Inflammatory macrophage (primary cell): Measurements from ENCODE around the gene HMGCS2.

Experiments used
- DNase-seq, 2 donors: peaks; one replicate each; pipeline ENCODE4 v3.0.0-alpha.2; 2020 to 2022

HMGCS2 gene

DNA sequence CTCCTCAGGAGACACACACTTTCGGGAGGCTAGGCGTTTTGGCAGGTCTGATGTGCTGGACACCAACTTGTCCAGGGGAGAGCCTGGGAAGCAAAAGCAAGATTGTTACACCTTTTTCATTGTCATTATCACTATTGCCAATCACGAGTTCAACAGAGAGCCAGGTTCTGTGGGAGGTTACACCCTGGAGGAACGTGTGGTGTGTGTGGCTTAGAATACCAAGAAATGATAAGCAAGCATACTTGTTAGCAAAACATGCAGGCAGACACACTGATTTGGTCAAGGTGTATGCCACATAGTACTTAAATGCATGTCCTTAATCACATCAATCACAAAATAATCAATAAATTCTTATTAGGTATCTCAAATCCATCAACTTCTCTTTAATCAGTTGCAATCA, 16.1 kb downstream of the HMGCS2 start:
- no peak for DNase-seq

DNA sequence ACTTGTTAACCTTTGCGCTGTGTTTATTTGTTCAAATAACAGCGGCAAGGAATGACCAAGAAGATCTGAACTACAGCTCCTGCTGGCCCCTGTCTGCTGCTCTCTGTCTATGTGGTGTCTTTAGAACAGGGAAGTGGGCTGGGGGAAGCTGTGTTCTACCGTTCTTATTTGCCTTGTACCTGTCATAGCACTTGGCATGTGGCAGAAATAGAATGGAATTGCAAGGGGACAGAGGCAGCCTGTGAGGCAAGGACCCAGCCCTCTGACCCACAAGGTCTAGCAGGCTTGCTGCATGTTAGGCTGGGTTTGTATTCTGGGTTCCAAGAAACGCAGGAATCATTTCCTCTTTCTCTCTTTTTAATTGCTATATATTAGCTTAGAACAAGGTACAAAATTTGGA, 20.7 kb downstream of the HMGCS2 start:
- peak; percentile 8 to 19 for DNase-seq

DNA sequence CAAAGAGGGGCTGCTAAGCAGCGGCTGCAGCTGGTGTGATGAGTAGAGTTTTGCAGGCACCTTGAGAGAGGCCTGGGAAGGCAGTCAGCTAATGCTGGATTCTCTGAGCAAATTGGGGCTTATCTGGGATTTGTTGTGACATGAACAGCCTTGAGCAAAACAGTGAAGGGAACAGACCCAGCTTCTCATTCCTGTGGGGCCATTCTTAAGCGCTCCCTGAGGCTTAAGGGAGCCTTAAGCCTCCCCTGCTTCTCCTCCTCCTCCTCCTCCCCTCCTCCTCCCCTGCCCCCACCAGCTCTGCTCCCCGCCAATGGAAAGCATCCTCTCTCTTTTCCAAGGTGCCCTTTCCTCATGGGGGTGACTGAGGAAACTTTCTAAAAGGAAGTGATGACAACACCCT, 21.3 kb downstream of the HMGCS2 start:
- DNase-seq, result no peak

DNA sequence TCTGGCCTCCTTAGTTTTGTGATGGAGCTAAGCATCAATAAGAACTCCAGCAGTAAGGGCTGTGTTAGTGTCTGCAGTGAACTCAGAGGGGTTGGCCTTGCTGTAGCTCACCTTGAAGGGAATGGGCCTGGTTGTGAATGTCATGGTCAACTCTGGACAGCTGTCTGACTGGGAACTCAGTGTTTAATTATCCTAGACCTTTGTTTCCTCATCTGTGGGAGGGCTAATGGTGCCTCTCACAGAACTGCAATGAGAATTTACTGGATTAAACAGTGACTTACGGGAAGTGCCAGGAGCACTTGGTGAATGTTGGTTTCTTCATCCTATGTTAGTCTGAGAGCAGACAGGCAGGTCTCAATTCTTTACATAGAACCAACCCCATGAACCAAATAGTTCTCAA, 23.7 kb downstream of the HMGCS2 start:
- no peak for DNase-seq

DNA sequence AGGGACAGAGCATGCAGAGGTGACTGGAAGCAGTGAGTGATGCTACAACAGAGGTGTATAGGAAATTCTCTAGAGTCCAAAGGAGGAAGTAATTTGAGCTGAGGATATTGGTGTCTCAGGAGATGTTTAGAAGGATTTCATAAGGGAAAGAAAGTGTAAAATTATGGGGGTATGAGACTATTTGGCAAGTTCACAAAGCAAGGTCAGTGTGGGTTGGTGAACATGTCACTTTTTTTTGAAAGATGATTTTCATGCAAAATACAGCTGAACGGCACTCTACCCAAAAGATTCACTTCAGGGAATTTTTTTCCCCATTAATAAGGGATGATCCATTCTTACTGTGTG, 24.1 kb downstream of the HMGCS2 start:
- DNase-seq, result no peak

DNA sequence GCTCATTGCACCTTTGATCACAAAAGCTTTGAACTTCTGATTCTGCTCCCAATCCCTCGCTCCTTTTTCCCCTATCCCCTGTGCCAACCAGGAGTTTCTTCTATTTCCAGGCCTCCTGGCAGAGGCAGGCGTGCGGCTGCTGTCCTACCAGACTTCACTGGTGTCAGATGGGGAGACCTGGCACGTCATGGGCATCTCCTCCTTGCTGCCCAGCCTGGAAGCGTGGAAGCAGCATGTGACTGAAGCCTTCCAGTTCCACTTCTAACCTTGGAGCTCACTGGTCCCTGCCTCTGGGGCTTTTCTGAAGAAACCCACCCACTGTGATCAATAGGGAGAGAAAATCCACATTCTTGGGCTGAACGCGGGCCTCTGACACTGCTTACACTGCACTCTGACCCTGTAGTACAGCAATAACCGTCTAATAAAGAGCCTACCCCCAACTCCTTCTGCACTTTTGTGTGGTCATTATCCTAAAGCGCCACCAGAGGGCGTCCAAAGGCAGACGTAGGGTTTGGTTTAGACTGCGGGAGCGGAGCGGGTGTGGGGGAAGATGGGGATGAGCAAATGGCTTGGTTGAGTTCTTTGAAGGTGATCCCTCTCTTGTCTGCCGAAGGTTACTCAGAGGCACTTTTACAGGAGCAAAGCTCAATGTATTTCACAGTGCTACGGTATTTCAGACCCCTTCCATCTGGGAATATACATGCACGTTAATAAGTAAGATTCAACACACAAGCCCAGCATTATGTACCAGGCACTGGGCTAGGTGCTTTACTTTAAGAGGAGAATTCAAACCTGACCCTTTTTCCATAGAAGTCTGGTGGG, 24.7 kb downstream of the HMGCS2 start:
- peak; percentile 56 to 68 for DNase-seq

DNA sequence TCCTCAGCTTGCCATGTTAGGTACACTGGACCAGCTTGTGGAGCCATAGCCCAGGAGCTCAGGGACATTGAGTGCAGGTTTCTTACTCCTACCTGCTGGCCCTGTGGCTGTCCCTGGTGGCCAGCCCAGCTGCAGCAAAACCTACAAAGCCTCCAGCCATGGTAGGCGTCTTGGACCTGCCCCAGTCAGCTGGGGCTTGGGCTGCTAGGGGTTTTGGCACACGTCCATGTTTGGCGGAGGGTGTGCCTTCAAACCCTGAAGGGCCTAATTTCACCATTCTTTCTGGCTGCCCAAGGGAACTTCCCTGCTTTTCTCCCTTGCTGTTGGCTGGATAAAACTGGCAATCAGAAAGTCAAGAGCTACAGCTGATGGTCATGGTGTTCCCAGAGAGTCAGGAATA, 25.4 kb downstream of the HMGCS2 start:
- no peak for DNase-seq

DNA sequence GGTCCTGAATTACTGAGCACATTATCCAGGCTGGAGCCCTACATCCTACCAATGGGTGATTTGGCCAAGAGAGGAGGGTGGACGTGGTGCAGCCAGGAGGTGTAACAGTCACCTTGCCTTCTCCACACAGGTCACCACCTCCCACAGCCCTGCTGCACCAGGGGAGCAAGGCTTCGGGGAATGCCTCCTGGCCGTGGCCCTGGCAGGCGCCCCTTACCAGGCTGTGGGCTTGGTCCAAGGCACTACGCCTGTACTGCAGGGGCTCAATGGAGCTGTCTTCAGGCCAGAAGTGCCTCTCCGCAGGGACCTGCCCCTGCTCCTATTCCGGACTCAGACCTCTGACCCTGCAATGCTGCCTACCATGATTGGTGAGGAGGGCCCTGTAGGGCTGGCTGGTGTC, 26.0 kb downstream of the HMGCS2 start:
- no peak for DNase-seq

DNA sequence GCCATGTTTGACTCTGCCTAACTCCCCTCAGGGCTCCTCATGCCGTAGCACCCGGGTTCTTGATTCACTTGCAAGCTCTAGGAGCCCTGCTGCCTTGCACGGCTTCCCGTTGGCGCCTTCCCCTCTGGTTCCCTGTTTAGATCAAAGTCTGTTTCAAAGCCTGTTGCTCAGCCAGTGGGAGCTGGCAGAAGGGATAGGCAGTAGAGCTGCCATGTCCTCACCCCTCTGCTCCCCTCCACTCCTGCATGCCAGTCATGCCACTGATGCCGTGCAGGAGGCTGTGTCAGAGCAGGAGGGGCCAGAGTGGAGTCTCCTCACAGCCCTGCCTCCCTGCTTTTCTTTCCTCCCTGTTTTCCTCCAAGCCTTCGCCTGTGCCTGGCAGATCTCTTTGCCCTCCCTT, 26.5 kb downstream of the HMGCS2 start:
- DNase-seq, result no peak

DNA sequence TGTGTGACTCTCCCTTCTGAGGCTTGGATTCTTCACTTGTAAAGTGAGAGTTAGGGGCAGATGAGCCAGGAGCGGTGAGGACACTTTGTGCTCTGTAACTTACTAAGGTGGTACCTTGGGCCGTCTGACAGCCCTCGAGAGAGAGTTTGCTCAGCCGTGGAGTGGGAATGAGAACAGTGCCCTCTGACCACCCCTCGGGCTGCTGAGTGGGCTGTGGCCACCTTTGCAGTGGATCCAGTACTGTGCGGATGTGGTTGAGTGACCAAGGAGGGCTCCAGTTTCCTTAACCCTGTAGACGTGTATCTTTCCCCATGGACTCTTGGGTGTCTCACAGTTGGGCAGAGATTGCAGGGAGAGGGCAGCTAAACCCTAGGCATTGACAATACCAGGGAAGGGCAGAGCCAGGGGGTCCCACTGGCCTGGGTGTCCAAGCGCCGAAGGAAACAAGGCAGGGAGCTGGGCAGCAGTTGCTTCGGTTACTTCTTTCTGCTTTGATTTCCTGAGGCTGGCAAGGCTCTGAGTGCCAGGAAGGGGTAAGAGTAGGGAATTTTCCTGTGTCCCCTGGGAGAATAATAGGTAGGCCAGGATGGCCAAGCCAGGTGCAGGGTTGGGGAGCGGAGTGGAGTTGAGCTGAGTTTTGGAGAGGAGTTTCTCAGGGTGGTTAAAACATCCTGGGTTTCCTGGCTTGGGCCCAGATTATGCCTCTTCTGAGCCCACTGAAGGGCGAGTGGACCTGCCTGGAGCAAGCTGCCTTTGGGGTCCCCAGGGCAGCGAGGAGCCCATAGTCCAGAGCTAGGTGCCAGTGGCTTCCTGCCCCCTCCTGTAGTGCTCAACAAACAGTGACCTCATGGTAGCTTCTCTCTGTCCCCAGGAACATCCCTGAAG, 27.6 kb downstream of the HMGCS2 start:
- DNase-seq, result no peak

DNA sequence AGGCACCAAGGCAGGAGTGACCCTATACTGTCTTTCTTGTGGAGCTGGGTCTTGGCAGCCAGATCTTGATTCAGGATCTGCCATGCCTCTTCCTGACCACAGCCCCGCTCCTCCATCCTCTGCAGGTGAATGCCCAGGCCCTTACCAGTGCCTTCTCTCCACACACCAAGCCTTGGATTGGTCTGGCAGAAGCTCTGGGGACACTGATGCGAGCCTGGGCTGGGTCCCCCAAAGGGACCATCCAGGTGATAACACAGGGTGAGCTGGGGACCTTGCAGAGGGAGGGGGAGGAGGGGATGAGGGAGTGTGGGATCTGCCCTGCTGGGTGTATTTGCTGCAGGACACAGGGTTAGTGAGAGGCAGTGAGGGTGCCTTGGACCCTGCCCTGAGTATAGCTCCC, 28.4 kb downstream of the HMGCS2 start:
- DNase-seq, result no peak

DNA sequence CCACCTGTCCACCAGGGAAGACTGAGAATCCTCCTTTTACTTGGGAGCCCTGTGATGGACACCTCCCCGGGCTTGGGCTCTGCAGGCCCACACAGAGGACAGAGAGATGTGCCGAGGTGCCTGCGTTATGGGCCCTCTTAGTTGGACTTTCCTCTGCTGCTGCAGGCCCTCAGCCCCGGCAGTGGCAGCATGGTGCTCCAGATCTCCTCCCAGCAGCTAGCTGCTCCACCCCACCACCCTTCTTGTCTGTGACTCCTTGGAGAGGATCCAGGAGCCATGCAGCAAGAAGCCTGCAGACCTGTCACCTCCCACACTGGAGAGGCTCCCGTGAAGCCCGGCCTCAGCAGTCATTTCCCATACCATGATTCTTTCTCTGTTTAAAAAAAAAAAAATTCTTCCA, 29.6 kb downstream of the HMGCS2 start:
- DNase-seq, result no peak

DNA sequence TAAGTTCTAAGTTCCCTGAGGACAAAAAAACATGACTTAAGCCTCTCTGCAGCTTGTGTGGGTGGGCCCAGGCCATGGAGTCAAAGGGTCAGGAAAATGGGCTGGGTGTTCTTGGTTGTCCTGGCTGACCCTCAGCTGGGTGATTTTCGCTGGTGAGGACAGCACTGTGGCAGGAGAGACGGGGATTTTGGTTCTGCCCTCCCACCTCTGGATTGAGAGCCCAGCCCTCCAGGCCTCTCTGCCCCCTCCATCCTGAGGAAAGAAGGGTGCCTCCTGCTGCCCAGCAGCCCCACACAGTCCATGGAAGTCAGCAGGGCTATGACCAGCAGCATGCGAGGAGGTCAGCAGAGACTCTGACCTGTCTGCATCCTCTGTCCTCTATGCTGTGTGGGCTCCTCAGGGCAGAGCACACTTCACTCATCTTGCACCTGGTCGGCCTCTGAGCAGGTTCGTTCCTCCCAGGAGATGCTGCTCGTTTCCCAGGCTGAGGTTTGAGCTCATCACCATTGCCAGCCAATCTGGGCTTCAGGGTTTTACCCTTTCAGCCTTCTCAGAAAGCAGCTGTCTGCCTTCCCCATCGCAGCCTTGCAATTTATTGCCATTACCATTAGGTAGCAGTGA, 30.5 kb downstream of the HMGCS2 start:
- no peak for DNase-seq

DNA sequence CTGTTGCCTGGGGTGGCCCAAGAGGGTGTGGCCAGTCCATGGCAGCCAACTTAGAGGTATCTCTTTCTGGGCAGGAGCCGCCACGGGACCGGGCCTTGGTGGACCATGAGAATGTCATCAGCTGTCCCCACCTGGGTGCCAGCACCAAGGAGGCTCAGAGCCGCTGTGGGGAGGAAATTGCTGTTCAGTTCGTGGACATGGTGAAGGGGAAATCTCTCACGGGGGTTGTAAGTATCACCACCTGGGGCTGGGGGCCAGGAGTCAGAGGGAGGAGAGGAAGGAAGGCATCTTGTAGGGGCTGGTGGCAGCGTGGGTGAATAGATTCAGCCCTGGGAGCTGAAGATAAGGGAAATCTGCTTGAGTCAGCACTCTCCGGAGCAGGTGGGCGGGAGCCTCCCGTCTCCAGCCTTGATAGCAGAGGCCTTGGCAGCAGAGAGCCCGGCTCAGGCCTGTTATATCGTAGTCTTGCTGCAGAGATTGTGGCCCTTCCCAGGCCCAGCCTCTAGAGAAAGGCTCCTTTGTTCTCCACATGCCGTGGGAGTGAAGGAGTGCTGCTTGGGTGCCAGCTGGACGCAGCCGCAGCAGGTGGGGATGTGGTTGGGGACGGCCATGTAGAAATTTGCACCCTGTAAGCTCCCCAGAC, 31.5 kb downstream of the HMGCS2 start:
- no peak for DNase-seq

DNA sequence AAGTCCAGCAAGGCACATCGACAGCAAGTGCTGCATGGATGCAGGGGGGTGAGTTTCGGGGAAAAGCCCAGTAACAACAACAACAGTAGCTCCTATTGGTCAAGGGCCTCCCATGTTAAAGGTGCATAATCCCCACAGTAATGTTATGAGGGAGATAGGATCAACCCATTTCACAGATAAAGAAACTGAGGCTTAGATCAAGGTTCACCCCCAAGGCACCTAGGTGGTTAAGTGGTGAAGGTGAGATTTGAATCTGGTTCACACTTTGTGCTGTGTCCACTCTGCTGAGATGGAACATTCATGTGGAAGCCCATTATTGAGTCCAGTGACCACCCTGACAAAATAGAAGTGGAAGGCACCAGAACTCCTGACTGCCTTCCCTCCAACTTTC, 32.1 kb downstream of the HMGCS2 start:
- DNase-seq, result no peak

DNA sequence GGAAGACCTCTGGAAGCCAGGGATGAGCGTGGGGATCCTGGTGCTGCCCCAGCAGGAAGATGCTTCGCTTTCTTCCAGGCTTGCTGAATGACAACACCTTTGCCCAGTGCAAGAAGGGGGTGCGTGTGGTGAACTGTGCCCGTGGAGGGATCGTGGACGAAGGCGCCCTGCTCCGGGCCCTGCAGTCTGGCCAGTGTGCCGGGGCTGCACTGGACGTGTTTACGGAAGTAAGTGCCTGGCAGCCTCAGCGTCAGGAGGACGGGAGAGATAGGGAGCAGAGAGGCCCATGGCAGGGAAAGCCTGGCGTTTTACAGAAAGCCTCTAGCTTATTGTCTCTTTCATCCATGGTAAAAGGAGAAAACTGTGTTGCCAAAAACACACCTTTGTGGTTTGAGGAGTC, 33.5 kb downstream of the HMGCS2 start:
- no peak for DNase-seq

DNA sequence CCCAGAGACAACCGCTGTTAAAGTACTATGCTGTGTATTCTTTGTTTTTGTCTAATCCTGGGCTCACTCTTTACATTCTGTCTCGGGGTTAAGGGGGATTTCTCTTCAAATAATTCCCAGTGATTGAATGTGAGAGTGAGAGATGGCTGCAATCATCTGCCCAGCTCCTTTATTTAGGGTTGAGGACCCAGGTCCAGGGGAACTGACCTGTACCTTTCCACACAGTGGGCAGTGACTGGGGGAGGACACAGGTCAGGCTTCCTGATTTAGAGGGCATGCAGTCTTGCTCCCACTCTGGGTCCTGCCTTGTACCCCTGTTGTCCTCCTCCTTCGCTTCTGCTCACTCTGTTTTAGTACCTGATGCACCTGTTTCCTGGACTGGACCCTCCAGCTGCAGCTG, 35.0 kb downstream of the HMGCS2 start:
- DNase-seq, result no peak

DNA sequence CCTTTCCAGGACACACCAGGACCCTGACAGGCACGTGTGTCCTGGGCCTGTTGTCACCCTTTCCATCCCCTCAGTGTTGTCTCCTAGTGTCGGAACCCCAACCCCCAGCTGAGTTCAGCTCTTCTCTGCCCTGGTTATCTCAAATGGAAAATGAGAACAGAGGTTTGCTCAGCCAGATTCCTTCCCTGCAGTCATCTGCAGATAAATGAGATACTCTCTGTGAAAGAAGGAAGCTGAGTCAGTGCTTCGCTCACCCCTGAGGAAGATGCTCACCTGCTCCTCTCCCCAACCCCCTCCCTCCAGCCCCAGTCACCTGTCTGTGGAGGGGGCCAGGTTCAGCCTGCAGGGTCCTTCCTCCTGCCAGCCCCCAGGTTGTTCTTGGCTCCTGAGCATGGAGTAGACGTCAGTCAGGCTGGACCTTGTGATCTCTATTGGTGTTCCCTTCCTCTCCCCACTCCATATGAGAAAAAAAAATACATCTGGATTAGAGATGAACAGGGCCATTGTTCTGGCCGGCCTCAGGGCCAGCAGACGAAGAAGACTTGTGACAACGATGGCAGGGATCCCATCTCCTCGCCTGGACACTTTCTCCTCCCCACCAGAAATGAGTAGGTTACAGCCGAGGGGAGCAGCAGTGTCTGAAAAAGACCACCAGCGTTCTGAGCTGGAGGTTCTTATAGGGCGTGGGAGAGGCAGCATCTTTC, 36.1 kb downstream of the HMGCS2 start:
- no peak for DNase-seq

DNA sequence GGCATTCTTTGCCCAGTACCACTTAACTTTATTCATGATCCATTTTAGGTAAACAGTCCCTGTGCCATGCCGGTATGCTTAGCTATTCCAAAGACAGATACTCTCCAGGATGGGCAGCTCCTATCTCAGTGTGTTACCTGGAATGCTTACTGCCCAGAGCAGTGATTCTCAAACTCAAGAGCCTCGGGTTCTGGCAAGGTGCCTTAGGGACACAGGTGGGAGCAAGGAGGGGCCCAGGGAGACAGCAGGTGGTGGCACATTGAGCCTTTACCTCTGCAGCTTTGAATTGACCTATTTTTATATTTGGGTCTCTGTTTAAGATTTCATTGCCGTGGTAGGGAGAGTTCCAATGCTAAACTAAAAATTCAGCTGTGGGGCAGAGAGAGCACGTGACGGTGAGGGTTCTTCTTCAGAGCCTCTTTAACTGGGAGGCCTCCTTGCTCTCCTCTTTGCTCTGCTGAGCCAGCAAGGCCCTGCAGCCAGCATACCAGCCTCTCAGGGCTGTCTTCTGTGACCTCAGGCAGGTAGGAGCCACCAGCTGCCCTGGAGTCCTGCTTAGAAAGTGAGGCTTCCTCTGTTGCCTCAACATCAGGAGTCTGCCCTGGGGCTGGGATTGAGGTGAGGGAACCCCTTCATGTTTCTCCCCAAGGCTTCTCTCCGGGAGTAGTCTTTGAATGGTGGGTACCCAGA, 36.8 kb downstream of the HMGCS2 start:
- no peak for DNase-seq

DNA sequence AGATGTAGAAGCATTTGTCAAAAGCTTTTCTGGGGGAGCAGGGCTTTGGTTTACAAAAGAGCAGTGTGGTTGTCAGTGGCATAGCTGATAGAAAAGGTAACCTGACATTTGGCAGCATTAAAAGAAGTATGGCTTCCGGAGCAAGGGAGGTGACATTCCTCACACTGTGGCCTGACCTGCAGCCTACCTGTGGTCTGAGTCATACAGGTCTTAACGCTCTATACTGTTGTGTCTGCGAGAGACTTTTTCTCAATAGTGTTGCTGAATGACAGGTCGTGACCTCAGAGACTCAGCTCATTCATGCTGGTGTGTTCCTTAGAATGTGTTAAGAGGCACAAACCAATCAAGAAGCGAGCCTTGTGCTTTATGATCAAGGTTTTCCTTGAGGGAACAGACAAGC, 37.6 kb downstream of the HMGCS2 start:
- DNase-seq, result no peak

DNA sequence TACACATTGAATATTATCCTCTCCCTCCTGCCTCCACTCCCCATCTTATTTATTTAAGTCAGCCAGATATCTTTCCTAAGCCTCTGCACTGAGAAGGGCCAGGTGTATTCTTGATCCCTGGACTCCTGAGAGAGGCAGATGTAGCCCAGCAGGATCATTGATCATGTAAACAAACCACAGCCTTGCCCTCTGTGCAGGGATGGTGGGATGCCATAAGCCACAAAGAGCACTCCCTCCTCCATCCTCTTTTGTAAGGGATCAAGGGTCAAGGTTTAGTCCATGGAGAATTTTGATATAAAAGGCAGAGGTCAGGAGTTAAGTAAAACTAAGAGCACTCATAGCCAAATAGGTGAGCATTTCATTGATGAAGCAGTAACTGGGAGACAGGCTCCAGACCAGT, 39.7 kb downstream of the HMGCS2 start:
- no peak for DNase-seq

DNA sequence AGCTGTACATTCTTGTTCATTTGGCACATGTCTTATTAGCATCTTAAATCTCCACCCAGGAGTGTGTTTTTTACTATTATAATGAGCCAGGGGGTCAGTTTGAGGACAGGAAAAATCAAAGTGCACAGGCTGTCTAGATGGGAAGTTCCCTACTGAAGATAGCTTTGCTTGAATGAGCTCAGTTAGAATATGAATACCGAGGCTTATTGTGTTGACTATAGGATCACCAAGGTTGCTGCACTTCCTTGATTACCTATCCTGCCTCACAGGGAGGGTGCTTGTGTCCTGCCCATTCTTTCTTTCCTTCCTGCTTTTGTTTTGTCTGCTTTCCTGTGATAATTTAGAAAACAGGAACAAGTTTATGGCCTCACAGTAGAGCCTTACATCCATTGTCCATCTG, 40.7 kb downstream of the HMGCS2 start:
- DNase-seq, result no peak
